C4-2B (cell line): ENCODE measurements around the gene LRRN4CL.

Source experiments
- CTCF ChIP-seq: fragments of 450-650 bp; conservative IDR thresholded peaks from 2 replicates; pipeline ENCODE4 v1.5.1; 2017; ENCODE audit warnings: mild to moderate bottlenecking
- ZFX ChIP-seq: fragments of 450-650 bp; IDR thresholded peaks from 2 replicates; pipeline ENCODE4 v1.6.1; 2017

GRCh38 chr11:62727872-62728170, 38.5 kb upstream of the LRRN4CL start:
- TF ChIP-seq CTCF (no peak), ZFX (no peak)
